ENCODE data around the gene XYLB.

XYLB gene

GRCh38 chr3:38364721-38365400, 18.3 kb downstream of the XYLB start:
- no peak for DNase-seq (ENCODE audit: low read depth)

DNA sequence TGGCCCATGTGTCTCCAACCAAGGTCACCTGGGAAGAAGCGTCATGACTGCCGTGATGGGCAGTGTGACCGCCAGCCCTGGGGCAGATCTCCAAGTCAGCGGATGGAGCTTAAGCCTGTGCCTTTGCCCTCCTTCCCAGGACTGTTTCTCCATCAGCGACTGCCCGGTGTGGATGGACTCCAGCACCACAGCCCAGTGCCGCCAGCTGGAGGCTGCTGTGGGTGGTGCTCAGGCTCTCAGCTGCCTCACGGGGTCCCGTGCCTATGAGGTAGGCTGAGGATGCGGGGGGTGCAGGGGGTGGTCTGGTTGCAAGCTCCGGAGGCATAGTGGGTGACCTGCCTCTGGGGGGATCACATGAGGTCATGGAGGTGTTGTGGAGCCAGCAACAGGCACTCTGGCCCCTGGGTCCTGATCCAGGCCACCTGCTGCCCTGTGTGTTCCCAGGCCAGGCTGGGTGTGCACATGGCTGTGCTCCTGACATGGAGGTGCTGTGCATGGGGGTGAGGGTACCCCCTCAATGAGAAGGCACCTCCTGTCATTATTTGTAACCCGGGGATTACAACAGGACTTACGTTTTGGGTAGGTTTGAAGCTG, 19.0 kb downstream of the XYLB start:
- no peak for DNase-seq (ENCODE audit: low read depth)

DNA sequence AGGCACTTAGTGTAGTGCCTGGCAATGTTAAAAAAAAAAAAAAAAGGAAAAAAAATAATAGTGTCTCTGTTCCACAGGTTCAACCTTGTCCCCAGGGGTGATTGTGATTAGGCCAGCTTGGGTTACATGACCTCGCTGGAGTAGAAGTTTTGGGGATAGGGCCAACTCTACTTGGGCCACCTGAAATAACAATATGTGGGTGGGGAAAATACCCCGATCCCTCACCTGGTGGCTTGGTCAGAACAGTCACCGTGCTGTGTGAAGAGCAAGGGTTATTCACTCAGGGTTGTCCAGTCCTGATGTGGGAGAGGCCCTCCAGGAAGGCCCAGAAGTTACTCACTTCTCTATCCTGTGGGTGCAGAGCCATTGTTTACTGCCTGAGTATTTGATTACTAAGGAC, 19.5 kb downstream of the XYLB start:
- DNase-seq (ENCODE audit: low read depth): no peak

DNA sequence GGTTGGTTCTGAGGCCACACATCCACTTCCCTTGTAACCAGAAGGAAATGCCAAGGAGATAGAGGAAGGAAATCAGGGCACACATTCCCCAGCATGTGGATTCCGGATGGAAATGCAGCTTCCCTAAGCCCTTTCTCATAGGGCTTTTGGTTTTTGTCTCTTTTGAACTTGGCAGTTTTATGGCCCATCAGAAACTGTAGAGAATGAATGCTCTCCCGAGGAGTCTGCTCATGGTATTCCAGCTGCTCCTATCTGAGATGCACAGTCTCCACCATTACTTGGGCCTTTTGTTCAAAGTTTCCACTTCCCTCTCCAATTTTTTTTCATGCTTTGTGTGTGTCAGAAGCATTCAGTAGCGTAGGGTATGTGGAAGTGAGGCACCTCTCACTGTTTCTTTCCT, 21.2 kb downstream of the XYLB start:
- DNase-seq (ENCODE audit: low read depth): no peak

GRCh38 chr3:38368238-38368637, 21.7 kb downstream of the XYLB start:
- no peak for DNase-seq (ENCODE audit: low read depth)

- no peak for DNase-seq (ENCODE audit: low read depth)
Measured at GRCh38 chr3:38369186-38369585, 22.6 kb downstream of the XYLB start.

GRCh38 chr3:38370149-38370548, 23.6 kb downstream of the XYLB start:
- DNase-seq (ENCODE audit: low read depth): no peak

DNA sequence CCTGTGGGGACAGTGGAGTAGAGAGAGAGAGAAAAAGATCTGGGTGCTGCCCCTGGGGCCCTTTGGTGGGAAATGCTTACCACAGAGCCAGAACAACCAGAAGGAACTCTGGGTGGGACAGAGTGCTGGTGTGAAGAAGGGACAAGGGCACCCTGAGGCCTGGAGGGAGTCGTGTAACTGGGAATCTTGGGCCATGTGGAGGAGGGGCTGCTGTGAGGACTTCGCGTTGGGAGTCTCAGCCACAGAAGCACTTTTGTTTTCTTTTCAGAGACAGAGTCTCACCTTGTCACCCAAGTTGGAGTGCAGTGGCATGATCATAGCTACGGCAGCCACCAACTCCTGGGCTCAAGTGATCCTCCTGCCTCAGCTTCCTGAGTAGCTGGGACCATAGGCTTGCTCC, 24.3 kb downstream of the XYLB start:
- DNase-seq (ENCODE audit: low read depth): no peak

DNA sequence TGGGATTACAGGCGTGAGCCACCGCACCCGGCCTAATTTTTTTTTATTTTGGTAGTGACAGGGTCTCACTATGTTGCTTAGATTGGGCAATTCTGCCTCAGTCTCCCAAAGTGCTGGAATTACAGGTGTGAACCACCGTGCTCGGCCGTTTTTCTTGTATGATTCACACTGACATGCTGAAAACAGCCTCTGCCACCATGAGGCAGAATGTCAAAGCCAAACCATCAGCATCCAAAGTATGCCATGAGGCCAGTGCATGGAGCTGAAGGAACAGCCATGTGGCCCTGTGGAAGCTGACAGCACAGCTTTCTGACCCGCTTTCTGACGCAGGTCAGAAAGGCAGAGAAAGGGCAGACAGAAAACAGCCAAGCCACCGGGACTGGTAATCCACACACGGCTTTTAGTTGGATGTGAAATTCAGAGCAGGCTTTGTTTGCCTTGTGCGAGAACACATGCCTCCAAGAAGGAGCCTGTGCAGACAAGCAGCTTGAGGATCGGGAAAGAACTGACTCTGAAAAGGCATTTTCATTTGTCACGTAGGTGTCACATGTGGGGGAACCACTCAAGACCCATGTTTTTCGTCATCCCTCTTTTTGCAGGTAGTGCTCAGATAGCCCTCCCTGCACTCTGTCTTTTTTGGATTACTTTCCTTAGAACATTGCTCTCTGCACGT, 25.1 kb downstream of the XYLB start:
- DNase-seq (ENCODE audit: low read depth): no peak

- DNase-seq (ENCODE audit: low read depth): no peak
Measured at GRCh38 chr3:38372214-38372601, 25.6 kb downstream of the XYLB start.

- no peak for DNase-seq (ENCODE audit: low read depth)
Measured at GRCh38 chr3:38374221-38374620, 27.6 kb downstream of the XYLB start.

GRCh38 chr3:38375072-38375471, 28.5 kb downstream of the XYLB start:
- no peak for DNase-seq (ENCODE audit: low read depth)

DNA sequence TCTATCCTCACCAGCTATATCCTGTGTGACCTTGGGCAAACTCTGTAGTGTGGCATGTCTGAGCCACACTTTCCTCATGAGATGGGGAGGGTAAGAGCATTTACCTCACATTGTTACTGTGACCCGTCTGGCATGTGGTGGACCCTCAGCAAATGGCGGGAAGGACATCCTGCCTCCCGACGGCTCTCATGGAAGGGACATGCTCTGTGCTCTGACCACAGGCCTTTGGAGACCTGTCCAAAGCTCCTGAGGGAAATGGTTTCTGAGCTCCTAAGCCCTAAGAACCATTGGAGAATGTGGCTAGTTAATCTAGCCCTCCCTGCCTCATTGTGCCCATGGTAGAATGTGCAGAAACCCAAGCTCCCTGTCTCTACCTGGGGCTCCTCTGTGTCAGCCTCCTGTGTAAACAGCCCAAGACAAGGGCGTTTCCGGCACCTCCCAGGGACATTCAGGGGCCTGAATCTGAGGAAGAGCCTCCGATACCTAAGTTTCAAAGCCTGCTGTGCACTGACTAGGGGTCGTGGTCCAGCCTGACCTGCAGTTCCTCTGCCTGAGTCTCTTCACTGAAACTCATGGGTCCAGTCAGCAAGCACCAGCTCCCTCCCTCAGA, 29.0 kb downstream of the XYLB start:
- DNase-seq (ENCODE audit: low read depth): no peak

- DNase-seq (ENCODE audit: low read depth): no peak
Measured at GRCh38 chr3:38376098-38376816, 29.7 kb downstream of the XYLB start.

- no peak for DNase-seq (ENCODE audit: low read depth)
Measured at GRCh38 chr3:38379201-38379770, 32.7 kb downstream of the XYLB start.

DNA sequence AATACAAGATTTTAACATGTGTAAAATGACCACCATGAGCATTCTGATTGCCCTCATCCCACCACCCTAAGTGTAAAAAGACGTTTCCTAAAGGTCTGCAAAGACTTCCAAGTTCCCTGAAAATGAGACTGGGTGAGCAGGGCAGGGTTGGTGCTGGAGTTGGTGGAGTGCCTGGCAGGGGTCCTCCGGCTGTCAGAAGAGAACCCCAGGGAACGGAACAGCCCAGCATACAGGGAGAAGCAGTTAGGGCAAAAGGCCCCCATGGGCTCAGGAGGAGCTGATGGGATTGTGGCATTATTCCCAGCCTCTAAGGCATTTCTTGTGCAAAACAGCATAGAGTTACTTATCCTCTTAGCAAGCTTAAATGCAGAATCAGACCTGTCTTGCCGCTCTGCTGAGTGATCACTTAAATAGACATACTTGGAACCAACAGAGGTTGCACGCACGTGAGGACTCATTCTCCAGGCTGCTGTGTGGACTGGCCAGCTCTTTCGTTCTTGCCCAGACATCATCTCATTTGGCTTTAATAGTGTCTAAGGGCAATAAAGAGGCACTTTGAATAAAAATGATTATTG, 36.0 kb downstream of the XYLB start:
- no peak for DNase-seq (ENCODE audit: low read depth)

DNA sequence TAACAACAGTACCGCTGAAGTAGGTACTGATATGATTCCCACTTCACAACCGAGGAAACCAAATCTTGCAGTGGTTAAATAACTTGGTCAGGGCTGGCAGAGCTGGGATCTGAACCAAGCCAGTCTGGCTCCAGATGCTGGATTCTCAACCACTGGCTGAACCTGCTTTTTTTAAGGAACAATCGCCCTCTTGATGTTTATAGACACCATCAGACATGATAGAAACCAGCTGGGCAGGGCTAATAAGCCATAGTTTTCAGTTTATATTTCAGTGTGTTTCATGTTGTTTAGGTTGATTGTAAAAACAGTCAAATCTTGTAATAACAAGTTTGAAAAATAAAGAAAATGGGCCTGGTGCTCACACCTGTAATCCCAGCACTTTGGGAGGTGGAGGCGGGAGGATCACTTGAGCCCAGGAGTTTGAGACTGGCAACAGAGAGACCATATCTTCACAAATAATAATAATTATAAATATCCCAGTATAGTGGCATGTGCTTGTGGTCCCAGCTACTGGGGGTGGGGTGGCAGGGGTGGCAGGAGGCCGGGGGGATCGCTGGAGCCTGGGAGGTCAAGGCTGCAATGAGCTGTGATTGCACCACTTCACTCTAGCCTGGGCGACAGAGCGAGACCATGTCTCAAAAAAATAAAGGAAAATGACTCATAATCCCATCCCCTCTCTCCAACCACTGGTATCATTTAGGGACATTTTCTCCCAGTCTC, 36.7 kb downstream of the XYLB start:
- no peak for DNase-seq (ENCODE audit: low read depth)

DNA sequence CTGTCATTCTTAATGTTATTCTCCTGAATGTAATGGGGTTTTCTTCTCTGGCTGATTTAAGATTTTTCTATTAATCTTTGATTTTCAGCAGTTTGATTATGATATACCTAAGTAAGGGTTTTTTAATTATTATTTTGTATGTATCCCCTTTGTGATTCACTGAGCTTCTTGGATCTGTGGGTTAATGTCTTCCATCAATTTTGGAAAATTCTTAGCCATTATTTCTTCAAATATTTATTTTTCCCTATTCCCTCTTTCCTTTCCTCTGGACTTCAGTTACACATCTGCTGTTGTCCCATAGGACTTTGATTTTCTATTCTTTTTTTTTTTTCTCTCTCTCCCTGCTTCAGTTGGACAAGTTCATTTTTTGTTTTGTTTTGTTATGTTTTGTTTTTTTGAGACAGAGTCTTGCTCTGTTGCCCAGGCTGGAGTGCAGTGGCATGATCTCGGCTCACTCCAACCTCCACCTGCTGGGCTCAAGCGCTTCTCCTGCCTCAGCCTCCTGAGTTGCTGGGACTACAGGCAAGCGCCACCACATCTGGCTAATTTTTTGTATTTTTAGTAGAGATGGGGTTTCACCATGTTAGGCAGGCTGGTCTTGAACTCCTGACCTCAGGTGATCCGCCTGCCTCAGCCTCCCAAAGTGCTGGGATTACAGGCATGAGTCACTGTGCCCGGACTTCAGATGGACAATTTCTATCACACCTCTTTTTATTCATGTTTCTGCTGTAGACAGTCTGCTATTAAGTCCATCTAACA, 40.6 kb downstream of the XYLB start:
- no peak for DNase-seq (ENCODE audit: low read depth)

GRCh38 chr3:38387862-38388261, 41.3 kb downstream of the XYLB start:
- DNase-seq (ENCODE audit: low read depth): no peak

GRCh38 chr3:38392604-38393163, 46.1 kb downstream of the XYLB start:
- DNase-seq (ENCODE audit: low read depth): no peak

All from T-helper 22 cell (primary cell).